GM19467 (cell line): ENCODE measurements around the gene COMTD1.
"Not testable (repeated sequence)": the region's sequence is repeated elsewhere in the genome, so short reads cannot be mapped to it uniquely, and the experiment has no call there.

Source experiments
- ATAC-seq: cut with Tn5 transposase; IDR thresholded peaks from one replicate; pipeline ENCODE4 v1.9.1; 2021; ENCODE audit warnings: mild to moderate bottlenecking, moderate library complexity; ENCODE audit not compliant: unreplicated experiment

The COMTD1 gene

DNA sequence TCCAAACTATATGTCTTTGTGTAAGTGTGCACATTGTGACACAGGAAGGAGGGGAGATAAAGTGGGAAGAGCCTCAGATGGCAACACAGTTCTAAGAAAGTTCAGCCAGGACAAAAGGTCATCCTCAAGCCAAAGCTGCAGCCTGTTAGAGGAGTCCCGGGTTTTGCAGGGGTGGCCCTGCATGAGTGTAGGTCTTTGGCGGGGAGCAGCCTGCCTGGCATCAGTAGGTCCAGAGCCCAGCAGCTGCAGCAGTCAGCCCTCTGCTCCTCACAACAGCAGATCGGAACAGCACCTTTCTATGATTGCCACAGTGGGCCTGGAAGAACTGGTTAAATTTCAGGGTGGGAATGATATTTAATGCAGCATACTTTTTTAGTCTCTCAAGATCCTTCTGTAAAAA, 38.7 kb downstream of the COMTD1 start:
- ATAC-seq = no peak

DNA sequence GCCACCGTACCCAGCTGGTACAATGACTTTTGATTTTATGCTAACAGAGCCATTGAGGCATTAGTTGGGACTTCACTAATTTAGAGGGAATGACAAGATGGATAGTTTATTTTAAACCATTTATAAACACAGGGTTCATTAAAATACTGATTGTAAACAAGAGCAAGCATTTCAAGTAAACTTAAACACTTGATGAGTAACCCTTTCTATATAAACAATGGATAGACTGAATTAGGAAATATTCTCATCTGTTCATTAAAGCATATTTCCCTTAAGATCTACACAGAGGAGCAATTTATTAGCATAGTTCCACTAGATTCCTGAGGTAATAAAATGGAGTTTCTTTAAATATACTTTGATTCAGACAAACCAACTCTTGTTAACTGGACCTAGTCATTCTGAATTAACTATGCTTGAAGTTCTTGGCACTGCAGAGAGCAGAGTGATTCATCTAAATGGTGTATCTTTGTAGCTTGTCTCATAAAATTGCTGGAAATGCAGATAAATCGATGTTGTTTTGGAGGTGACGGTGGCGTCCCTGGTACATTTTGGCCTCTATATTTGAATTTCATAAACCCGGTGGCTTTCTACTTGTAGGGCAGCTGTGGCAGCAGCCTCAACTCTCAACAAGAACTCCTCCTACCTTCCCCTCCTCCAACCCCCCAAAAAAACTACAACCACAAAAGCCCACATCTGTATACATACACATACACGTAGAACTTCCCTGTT, 40.6 kb downstream of the COMTD1 start:
- ATAC-seq = no peak

DNA sequence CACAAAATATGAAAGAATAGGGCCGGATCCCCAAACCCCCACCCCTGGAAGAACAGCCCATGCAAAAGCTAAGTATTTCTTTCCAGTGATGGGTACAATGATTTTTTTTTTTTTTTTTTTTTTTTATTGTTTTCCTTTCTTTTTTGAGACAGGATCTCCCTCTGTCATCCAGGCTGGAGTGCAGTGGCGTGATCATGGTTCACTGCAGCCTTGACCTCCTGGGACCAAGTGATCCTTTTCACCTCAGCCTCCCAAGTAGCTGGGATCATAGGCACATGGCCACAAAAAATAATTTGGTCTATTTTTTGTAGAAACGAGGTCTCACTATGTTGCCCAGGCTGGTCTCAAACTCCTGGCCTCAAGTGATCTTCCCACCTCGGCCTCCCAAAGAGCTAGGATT, 41.1 kb downstream of the COMTD1 start:
- not testable (repeated sequence) for ATAC-seq

DNA sequence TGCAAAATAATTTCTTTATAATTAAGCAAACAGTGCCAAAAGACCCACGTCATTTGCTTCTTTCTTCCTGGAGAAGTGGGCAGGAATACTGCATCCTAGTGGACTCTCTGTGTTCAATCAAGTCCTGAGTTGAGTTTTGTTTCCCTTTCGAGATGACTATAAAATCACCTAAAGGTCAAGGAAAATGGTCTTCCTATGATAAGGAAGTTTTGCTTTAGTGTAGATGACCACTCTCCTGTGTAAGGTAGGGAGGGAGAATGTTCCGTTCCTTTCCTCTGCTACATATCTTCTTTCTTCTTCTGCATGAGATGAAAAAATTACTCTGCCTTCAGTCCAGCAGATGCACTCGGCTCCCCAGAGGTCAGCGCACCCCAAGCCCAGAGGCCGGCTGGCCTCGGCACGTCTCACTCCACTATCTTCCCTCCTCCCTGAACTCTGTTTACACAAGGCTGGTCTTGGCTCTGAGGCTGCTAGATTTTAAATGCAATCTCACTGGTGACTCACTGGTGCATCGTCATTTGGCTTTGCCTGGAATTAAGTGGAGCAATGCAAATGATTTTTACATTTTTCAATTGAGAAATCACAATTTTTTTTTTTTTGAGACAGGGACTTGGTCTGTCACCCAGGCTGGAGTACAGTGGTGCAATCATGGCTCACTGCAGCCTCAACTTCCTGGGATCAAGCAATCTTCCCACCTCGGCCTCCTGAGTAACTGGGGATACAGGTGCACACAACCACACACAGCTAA, 43.8 kb downstream of the COMTD1 start:
- no peak for ATAC-seq

DNA sequence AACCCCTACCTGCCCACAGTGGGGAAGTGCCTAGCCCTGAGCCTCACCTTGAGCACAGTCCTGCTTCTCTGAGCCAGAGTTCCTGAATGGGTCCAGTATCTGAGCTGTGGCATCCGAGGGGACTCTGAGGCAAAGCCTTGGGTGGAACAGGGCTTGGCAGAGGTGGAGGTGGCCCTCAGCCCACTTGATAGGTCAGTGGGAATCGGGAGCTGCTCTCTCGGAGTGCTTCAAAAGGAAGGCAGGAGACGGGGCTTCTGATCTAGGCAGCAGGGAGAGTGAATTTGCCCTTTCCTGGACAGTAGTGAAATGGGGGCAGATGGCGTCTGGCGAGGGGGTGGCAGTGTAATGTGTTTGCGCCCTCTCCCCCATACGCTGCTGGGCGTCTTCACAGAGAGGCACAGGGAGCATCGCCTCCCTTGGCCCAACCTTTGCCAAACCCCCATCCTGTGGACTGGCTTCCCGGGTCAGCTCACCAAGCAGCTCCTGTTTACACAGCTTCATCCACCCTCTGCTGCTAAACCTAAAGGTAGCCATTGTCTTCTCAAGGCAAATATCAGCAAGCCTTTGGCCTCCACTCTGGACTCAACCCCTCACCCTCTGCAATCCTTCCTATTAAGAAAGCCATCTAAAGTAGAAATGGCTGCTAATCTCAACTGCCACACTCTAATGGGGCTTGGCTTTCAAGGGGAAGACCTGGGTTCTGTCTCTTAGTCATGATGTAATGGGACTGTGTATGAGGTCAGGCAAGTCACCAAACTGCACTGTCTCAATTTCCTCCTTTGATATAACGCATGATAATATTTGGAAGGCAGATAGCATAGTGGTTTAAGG, 46.3 kb downstream of the COMTD1 start:
- no peak for ATAC-seq

DNA sequence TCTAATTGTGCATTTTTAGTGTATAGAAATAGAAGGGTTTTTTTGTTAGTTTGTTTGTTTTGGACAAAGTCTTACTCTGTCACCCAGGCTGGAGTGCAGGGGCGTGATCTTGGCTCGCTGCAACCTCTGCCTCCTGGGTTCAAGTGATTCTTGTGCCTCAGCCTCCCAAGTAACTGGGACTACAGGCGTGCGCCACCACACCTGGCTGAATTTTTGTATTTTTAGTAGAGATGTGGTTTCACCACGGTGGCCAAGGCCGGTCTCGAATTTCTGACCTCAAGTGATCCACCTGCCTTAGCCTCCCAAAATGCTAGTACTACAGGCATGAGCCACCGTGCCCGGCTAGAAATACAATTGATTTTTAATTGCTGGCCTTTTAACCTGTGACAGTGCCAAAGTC, 47.2 kb downstream of the COMTD1 start:
- not testable (repeated sequence) for ATAC-seq

DNA sequence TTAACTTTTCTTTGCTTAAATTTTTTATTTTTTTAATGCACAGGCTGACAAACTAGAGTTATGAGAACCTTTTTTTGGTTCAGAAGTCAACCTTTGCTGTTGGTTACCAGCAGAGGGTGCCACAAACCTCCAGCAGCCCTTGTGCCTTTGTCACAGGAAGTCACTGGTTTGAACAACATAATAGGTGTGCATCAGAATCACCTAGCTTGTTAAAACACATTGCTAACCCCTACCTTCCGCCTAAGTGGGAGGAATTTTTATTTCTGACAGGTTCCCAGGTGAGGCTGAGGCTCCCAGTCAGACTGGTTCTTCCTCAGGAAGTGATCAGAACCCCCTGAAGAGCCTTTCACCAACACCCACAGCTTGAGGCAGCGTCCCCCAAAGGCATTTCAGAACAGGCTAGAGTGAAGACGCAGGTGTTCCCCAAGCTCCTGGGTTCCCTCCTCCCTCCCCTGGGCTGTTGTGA, 47.8 kb downstream of the COMTD1 start:
- ATAC-seq = no peak

DNA sequence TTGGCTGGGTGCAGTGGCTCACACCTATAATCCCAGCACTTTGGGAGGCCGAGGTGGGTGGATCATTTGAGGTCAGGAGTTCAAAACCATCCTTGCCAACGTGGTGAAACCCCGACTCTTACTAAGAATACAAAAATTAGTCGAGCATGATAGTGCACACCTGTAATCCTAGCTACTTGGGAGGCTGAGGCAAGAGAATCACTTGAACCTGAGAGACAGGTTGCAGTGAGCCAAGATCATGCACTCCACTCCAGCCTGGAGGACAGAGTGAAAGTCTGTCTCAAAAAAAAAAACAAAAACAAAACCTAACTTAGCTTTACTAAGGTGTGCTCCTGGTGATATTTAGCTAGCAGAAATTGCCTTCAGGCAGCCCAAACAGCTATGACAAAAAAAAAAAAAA, 49.4 kb downstream of the COMTD1 start:
- no peak for ATAC-seq
